GM20000 (cell line): ENCODE results near the gene PRKAR1A.

Source experiments
- DNase-seq: peaks from one replicate; pipeline ENCODE4 v3.0.0; 2012; ENCODE audit warnings: low spot score
- TF ChIP-seq, protein P1 (sequence below): IDR thresholded peaks from 2 replicates; pipeline ENCODE4 v1.5.1; 2012; ENCODE audit warnings: mild to moderate bottlenecking, control low read depth; ENCODE audit errors: extremely low read depth, missing control alignments

Gene PRKAR1A

DNA sequence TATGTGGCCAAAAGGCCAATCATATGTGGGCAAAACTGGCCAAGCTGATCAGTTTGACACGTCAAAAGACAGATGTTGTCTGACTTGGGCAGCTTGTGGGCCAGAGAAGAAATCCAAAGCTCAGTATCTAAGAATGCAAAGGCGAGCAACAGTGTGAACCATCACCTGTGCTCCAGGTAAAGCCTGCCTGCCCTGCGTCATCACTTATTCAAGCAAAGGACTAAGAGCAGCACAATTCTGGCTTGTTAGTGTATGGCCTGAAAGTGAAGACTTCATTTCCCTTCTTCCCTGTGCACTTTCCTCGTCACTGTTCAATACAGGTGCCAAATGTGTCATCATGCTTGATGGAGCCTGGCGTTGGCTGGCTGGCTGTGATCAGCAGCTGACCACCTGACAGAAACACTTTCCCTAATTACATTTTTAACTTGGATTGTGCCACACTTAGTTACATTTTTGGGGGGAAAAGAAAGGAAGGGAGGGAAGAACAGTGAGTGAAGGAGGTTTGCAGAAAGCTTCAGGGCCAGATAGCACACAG, 84.2 kb downstream of the PRKAR1A start:
- TF ChIP-seq, protein P1, sequence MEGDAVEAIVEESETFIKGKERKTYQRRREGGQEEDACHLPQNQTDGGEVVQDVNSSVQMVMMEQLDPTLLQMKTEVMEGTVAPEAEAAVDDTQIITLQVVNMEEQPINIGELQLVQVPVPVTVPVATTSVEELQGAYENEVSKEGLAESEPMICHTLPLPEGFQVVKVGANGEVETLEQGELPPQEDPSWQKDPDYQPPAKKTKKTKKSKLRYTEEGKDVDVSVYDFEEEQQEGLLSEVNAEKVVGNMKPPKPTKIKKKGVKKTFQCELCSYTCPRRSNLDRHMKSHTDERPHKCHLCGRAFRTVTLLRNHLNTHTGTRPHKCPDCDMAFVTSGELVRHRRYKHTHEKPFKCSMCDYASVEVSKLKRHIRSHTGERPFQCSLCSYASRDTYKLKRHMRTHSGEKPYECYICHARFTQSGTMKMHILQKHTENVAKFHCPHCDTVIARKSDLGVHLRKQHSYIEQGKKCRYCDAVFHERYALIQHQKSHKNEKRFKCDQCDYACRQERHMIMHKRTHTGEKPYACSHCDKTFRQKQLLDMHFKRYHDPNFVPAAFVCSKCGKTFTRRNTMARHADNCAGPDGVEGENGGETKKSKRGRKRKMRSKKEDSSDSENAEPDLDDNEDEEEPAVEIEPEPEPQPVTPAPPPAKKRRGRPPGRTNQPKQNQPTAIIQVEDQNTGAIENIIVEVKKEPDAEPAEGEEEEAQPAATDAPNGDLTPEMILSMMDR: no peak
- no peak for DNase-seq

DNA sequence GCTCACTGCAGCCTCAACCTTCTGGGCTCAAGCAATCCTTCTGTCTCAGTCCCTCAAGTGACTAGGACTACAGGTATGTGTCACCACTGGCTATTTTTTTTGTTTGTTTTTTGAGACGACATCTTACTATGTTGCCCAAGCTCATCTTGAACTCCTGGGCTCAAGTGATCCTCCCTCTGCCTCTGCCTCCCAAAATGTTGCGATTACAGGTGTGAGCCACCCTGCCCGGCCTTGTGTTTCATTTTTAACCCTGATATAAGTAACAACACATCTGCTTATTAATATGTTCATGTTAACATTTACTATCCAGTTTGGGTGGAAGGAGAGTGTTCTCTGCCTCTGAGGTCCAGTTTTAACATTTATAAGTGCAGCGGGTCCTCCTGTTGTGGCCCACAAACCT, 85.8 kb downstream of the PRKAR1A start:
- TF ChIP-seq, protein P1: no peak
- no peak for DNase-seq

DNA sequence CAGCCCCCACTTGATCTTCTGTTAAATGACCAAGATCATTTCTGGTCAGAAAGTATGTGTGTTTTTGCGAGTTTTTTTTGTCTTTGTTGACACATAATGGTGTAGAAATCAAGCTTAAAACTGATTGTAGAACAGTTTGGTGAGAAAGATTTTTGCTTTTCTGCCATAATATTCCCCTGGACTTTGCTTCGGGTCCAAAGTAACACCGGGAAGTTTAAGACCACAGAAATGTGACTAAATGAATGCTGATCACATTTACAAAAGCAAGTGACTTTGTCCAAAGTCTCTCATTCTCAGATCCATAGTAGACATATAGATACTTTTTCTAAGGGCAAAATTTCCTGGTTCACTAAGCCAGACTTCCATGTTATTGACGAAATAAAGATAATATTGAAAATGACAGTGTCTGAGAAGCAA, 86.3 kb downstream of the PRKAR1A start:
- DNase-seq: no peak
- TF ChIP-seq, protein P1: no peak

DNA sequence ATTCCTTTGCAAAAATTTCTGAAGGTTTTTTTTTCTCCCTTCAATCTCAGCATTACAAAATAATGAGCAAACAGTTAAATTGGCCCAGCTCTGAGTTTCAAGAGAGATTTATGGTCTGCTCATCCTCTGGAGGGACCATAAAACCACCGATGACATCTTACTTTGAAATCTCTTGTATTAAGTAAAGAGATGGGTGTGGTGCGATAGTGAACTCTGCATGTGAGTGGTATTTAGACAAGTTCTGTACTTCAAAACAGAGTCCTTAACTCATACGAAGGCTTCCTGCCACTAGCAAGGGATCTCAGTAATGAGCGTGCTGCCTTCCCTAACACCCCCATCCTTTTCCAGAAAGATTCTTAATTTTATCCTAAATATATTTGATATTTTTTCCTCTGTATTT, 86.9 kb downstream of the PRKAR1A start:
- no peak for DNase-seq
- TF ChIP-seq, protein P1: no peak

DNA sequence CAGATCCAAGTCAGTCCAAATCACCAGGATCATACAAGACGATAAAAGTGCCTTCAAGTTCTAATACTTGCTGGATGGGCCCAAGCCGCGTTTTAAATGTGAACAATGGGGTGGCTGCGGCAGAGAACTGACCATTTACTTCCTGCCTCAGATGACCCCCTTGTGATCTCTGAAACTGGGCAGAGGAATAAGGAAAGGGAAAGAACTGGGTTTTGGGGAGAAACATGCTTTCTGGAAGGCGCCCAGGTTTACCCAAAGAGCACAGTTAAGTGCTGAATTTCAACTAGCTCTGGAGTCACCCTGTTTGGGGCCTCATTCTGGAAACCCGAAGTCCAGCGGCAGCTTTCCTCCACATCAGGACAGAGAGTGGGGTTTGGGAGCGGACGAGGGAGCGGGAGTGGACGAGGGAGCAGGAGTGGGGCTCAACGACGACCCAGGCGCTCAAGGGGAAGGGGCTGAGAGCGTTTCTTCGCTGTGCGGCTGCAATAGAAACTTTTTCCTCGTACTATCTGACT, 87.4 kb downstream of the PRKAR1A start:
- TF ChIP-seq, protein P1: no peak
- peak; percentile 21 for DNase-seq

DNA sequence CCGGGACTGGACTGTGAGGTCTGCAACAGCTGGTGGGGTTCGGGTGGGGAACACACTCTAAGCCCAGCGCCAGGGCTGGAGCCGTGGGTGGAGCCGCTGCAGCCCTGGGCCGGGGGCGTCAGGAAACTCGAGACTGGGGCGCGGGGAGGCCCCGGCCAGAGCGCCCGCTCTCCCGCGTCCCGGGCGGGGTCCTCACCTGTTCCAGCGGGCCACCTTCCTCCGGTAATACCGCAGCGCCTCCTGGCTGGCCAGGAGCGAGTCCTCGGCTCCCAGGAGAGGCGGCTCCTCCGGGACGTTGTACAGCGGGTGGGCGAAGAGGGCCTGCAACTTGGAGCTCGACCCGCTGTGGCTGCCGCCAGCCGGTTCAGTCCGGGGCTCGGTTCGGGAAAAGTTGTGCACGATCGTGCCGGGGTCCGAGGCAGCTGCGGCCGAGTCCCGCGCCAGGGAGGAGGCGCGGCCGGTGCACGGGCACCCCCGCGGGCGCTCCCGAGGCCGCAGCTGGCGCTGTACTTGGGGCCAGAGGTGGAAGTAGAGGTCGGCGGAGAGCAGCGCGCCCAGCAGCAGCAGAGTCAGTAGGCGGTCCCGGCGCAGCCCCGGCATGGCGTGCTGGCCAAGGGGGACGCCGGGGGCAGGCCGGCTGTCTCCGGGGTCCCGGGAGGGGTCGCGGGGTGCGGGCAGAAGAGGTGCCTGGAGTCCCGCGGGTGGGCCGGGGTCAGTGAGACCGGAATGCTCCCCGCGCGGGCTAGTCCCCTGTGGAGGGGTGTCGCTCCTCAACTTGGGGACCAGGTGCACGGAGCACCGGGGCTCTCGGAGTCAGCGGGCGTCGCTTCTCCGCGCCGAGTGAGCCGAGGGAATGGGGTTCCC, 88.1 kb downstream of the PRKAR1A start:
- peak; percentile 54 for DNase-seq
- TF ChIP-seq, protein P1: no peak
